Thoracic aorta (tissue), 2 donors: ENCODE measurements around the gene TTC22. TPM values are rescaled to one million over a fixed set of nuclear protein-coding genes. Genes with fewer than 3 reads are reported as not detected.

Source experiments
- ATAC-seq: fragments of 150-250 bp; one replicate; pipeline ENCODE4 v1.8.0; 2017; ENCODE audit warnings: low read depth; ENCODE audit not compliant: insufficient number of reproducible peaks, low FRiP score
- DNase-seq: peaks from one replicate; pipeline ENCODE4 v3.0.0-alpha.2; 2020; ENCODE audit warnings: low spot score
- H3K27ac ChIP-seq, 2 donors: fragments of 200-600 bp; sonication (generic); 1 replicate in 1 of 2; 2 replicates in 1 of 2; pipeline ENCODE4 v1.5.1; 2016; ENCODE audit warnings: mild to moderate bottlenecking in 2 of 2, moderate library complexity in 2 of 2
- H3K27me3 ChIP-seq: fragments of 200-600 bp; sonication (generic); replicated peaks from 2 replicates; pipeline ENCODE4 v1.6.0; 2016; ENCODE audit warnings: mild to moderate bottlenecking; ENCODE audit not compliant: insufficient read depth
- H3K36me3 ChIP-seq: fragments of 200-600 bp; sonication (generic); one replicate; pipeline ENCODE4 v1.5.1; 2016
- H3K4me1 ChIP-seq, 2 donors: fragments of 200-600 bp; sonication (generic); 1 replicate in 1 of 2; 2 replicates in 1 of 2; pipeline versions ENCODE4 v1.5.1 to v1.6.0; 2016; ENCODE audit warnings: low read depth in 2 of 2, mild to moderate bottlenecking in 1 of 2; ENCODE audit not compliant: control insufficient read depth in 1 of 2
- H3K4me3 ChIP-seq: fragments of 200-600 bp; sonication (generic); 2 replicates; pipeline ENCODE4 v1.5.1; 2016; ENCODE audit warnings: mild to moderate bottlenecking
- H3K9me3 ChIP-seq: fragments of 200-600 bp; sonication (generic); 2 replicates; pipeline ENCODE4 v1.5.1; 2016
- CTCF ChIP-seq: fragments of 200-600 bp; sonication (generic); IDR thresholded peaks from one replicate; pipeline ENCODE4 v1.5.1; 2019; ENCODE audit warnings: antibody characterized with exemption
- total RNA-seq, 2 donors: library from RNA; depleted of rRNA; stranded (reverse); fragments of >200 nt; gene quantifications; one replicate each; pipeline versions ENCODE4 v1.1.0 to v1.2.3, GENCODE V29; 2016

The TTC22 gene
- total RNA-seq, 2 donors from 2014 or later: 0.63 TPM; not detected in 1

- DNase-seq: no peak
- no peaks in the 10 kb centered on the region for H3K36me3 ChIP-seq
- TF ChIP-seq CTCF: no peak
- H3K27me3 ChIP-seq: no peaks in the 10 kb centered on the region
- H3K9me3 ChIP-seq: peaks cover 7% of the 10 kb centered on the region
- H3K4me3 ChIP-seq: no peak overlapping the region
- no peak for ATAC-seq
- no peak overlapping the region for H3K27ac ChIP-seq
- H3K4me1 ChIP-seq: no peaks in the 10 kb centered on the region
Measured at GRCh38 chr1:54833121-54833520, 32.0 kb upstream of the TTC22 start.

GRCh38 chr1:54826226-54826816 is 25.2 kb upstream of the TTC22 start:
- no peak overlapping the region for H3K4me3 ChIP-seq
- ATAC-seq (no peak), DNase-seq (no peak)
- no peaks in the 10 kb centered on the region for H3K36me3 ChIP-seq
- TF ChIP-seq CTCF: no peak
- no peaks in the 10 kb centered on the region for H3K27me3 ChIP-seq
- H3K9me3 ChIP-seq: peaks cover 26% of the 10 kb centered on the region
- no peak overlapping the region for H3K27ac ChIP-seq
- H3K4me1 ChIP-seq: no peaks in the 10 kb centered on the region

GRCh38 chr1:54825696-54826095 is 24.6 kb upstream of the TTC22 start:
- peaks cover 26% of the 10 kb centered on the region for H3K9me3 ChIP-seq
- ATAC-seq: no peak

DNA sequence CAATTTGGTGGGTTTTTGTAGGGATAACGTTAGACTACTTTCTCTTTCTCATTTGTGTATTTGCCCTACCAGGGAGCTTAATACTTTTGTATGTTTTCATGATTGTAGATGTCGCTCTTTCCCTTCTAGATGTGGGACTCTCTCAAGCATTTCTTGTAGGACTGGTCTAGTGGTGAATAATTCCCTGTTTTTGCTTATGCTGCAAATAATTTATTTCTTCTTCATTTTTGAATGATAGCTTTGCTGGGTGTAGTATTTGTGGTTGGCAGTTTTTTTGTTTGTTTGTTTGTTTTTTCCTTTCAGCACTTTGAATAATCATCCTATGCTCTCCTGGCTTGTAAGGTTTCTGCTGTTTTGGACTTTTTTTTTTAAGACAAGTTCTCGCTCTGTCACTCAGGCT is 22.5 kb upstream of the TTC22 start:
- no peak overlapping the region for H3K4me3 ChIP-seq
- no peaks in the 10 kb centered on the region for H3K4me1 ChIP-seq
- H3K9me3 ChIP-seq: peaks cover 25% of the 10 kb centered on the region
- H3K36me3 ChIP-seq: no peaks in the 10 kb centered on the region
- no peaks in the 10 kb centered on the region for H3K27me3 ChIP-seq
- ATAC-seq (no peak), DNase-seq (no peak)
- H3K27ac ChIP-seq: no peak overlapping the region
- TF ChIP-seq CTCF: no peak

More at GRCh38 chr1:54825696-54826095, 24.6 kb upstream of the TTC22 start:
- Histone ChIP-seq H3K36me3 (no peaks in the 10 kb centered on the region), H3K4me3 (no peak overlapping the region), H3K27me3 (no peaks in the 10 kb centered on the region), H3K4me1 (no peaks in the 10 kb centered on the region), H3K27ac (no peak overlapping the region)
- DNase-seq: no peak
- TF ChIP-seq CTCF: no peak

GRCh38 chr1:54819733-54820132 is 18.6 kb upstream of the TTC22 start:
- ATAC-seq: no peak
- DNase-seq: no peak
- no peak overlapping the region for H3K4me3 ChIP-seq
- H3K9me3 ChIP-seq: peaks cover 13% of the 10 kb centered on the region
- TF ChIP-seq CTCF: no peak
- no peaks in the 10 kb centered on the region for H3K4me1 ChIP-seq
- no peak overlapping the region for H3K27ac ChIP-seq
- H3K27me3 ChIP-seq: no peaks in the 10 kb centered on the region
- no peaks in the 10 kb centered on the region for H3K36me3 ChIP-seq
